Hindlimb muscle (tissue), 1 donor: ENCODE measurements around the gene GNB5. TPM values are rescaled to one million over a fixed set of nuclear protein-coding genes. Genes with fewer than 3 reads are reported as not detected.
"Not testable (repeated sequence)": the region's sequence is repeated elsewhere in the genome, so short reads cannot be mapped to it uniquely, and the experiment has no call there.

ENCODE experiments used
- DNase-seq: peaks from one replicate; pipeline ENCODE4 v3.0.0-alpha.2; 2013
- polyA plus RNA-seq: library from polyadenylated mRNA; unstranded; fragments of 120-200 nt; gene quantifications from one replicate; pipeline ENCODE4 v1.2.1, GENCODE V29; 2013; ENCODE audit not compliant: insufficient read length

The GNB5 gene
- polyA plus RNA-seq, 1 donor: 8.0 TPM

GRCh38 chr15:52111517-52112202, 79.5 kb downstream of the GNB5 start:
- no peak for DNase-seq

GRCh38 chr15:52109559-52110451, 81.4 kb downstream of the GNB5 start:
- no peak for DNase-seq

- no peak for DNase-seq
These were observed 84.0 kb downstream of the GNB5 start for GRCh38 chr15:52107238-52107637.

GRCh38 chr15:52106641-52107040, 84.6 kb downstream of the GNB5 start:
- no peak for DNase-seq

- no peak for DNase-seq
These were observed 85.3 kb downstream of the GNB5 start for GRCh38 chr15:52105846-52106245.

GRCh38 chr15:52104532-52105004, 86.6 kb downstream of the GNB5 start:
- DNase-seq: no peak

GRCh38 chr15:52103217-52104207, 87.7 kb downstream of the GNB5 start:
- DNase-seq: peak; percentile 36

GRCh38 chr15:52102463-52102862, 88.7 kb downstream of the GNB5 start:
- no peak for DNase-seq

- no peak for DNase-seq
These were observed 89.5 kb downstream of the GNB5 start for GRCh38 chr15:52101542-52102323.

GRCh38 chr15:52100807-52101442, 90.3 kb downstream of the GNB5 start:
- DNase-seq: no peak

- no peak for DNase-seq
These were observed 91.4 kb downstream of the GNB5 start for GRCh38 chr15:52099651-52100272.

- no peak for DNase-seq
These were observed 92.9 kb downstream of the GNB5 start for GRCh38 chr15:52098323-52098722.

- DNase-seq: no peak
These were observed 94.0 kb downstream of the GNB5 start for GRCh38 chr15:52097180-52097579.

- DNase-seq: not testable (repeated sequence)
These were observed 94.7 kb downstream of the GNB5 start for GRCh38 chr15:52096536-52096935.

- no peak for DNase-seq
These were observed 95.5 kb downstream of the GNB5 start for GRCh38 chr15:52095597-52096262.

GRCh38 chr15:52094811-52095584, 96.2 kb downstream of the GNB5 start:
- DNase-seq: no peak

GRCh38 chr15:52093539-52094510, 97.4 kb downstream of the GNB5 start:
- DNase-seq: no peak

- DNase-seq: no peak
These were observed 98.0 kb downstream of the GNB5 start for GRCh38 chr15:52093167-52093538.
